CD8-positive, alpha-beta memory T cell (primary cell): Measurements from ENCODE around the gene SEPTIN11. TPM values are rescaled to one million over a fixed set of nuclear protein-coding genes. Genes with fewer than 3 reads are reported as not detected.

Experiments used
- CTCF ChIA-PET: fragments of 350-600 bp; sonication (Branson Sonifier 250); formaldehyde crosslinking; loops from one replicate; lab custom pipeline; 2021; ENCODE audit warnings: antibody characterized with exemption; lab: Charles Lee
- POLR2A ChIA-PET: fragments of 350-600 bp; sonication (Branson Sonifier 250); formaldehyde crosslinking; loops from one replicate; lab custom pipeline; 2021; ENCODE audit warnings: antibody characterized with exemption; lab: Charles Lee
- DNase-seq, 5 donors: peaks; one replicate each; pipeline versions ENCODE4 v3.0.0 to v3.0.0-alpha.2; 2020 to 2022; ENCODE audit warnings: mixed read lengths in 1 of 5
- H3K27ac ChIP-seq: one replicate; pipeline ENCODE4 v1.7.0; 2013; ENCODE audit warnings: low read depth, mild to moderate bottlenecking, low read length, moderate library complexity
- H3K27me3 ChIP-seq: 2 replicates; pipeline ENCODE4 v1.7.0; 2013; ENCODE audit warnings: low read length, mild to moderate bottlenecking; ENCODE audit not compliant: insufficient read depth, poor library complexity, severe bottlenecking
- H3K36me3 ChIP-seq: 2 replicates; pipeline ENCODE4 v1.7.0; 2013; ENCODE audit warnings: mild to moderate bottlenecking, low read length, moderate library complexity; ENCODE audit not compliant: insufficient read depth
- H3K4me1 ChIP-seq: 2 replicates; pipeline ENCODE4 v1.7.0; 2013; ENCODE audit warnings: mild to moderate bottlenecking, low read length, moderate library complexity; ENCODE audit not compliant: insufficient read depth
- H3K4me3 ChIP-seq: 2 replicates; pipeline ENCODE4 v1.7.0; 2013; ENCODE audit warnings: mild to moderate bottlenecking, low read length
- H3K9me3 ChIP-seq: 2 replicates; pipeline ENCODE4 v1.7.0; 2013; ENCODE audit warnings: mild to moderate bottlenecking, low read length
- H3K27ac Mint-ChIP-seq, 8 donors: one replicate each; pipeline ENCODE4 v1.8.0; 2020 to 2021; ENCODE audit warnings: mixed read lengths in 8 of 8, mild to moderate bottlenecking in 6 of 8, inconsistent platforms in 3 of 8, moderate library complexity in 3 of 8
- H3K27me3 Mint-ChIP-seq, 2 donors: one replicate each; pipeline ENCODE4 v1.8.0; 2020 to 2021; ENCODE audit warnings: mixed read lengths in 2 of 2, mild to moderate bottlenecking in 1 of 2, moderate library complexity in 1 of 2
- H3K36me3 Mint-ChIP-seq, 3 donors: one replicate each; pipeline ENCODE4 v1.8.0; 2020 to 2021; ENCODE audit warnings: mixed read lengths in 3 of 3, inconsistent platforms in 1 of 3, mild to moderate bottlenecking in 1 of 3
- H3K4me1 Mint-ChIP-seq, 3 donors: one replicate each; pipeline ENCODE4 v1.8.0; 2020 to 2021; ENCODE audit warnings: mixed read lengths in 3 of 3, inconsistent platforms in 1 of 3, mild to moderate bottlenecking in 1 of 3
- H3K4me3 Mint-ChIP-seq, 7 donors: one replicate each; pipeline ENCODE4 v1.8.0; 2020 to 2021; ENCODE audit warnings: mixed read lengths in 7 of 7, mild to moderate bottlenecking in 6 of 7, moderate library complexity in 4 of 7, inconsistent platforms in 2 of 7
- H3K9me3 Mint-ChIP-seq, 5 donors: one replicate each; pipeline ENCODE4 v1.8.0; 2020 to 2022; ENCODE audit warnings: mixed read lengths in 5 of 5, mild to moderate bottlenecking in 3 of 5, moderate library complexity in 2 of 5, inconsistent platforms in 1 of 5
- polyA plus RNA-seq: library from polyadenylated mRNA; unstranded; fragments of 300-500 nt; fragmentation: Illumina TruSeq; gene quantifications from one replicate; pipeline ENCODE4 v1.2.3, GENCODE V29; 2021
- total RNA-seq, 2 experiments: library from RNA; stranded (reverse); gene quantifications; one replicate each; pipeline ENCODE4 v1.2.3, GENCODE V29; 2021

The SEPTIN11 gene
- total and polyA plus RNA-seq, 3 experiments from 2014 or later: 34.8 to 56.8 (median 54.3) TPM

DNA sequence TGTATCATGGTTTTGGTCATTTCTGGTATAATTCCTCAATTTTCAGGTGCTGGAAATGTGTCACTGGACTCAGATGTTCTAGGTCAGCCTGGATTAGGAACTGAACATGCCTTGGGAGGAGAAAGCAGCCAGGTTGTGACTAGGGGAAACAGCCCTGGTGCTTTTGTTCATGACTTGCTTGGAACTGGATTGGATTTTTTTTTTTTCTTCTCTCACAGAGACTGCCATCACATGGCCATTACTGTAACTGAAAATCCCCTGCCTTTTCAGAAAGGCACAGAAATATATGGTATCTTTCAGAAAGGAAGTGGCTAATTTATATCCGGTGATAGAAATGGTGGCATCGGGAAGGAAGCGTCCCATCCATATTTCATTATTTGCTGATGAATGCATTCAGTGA lies 34.6 kb downstream of the SEPTIN11 start:
- Mint-ChIP-seq H3K36me3 (peaks cover 0 to 11% (median 0%) of the 10 kb centered on the region in 3 donors), H3K27me3 (no peaks in the 10 kb centered on the region), H3K4me1 (peaks cover 72 to 94% (median 92%) of the 10 kb centered on the region in 3 donors), H3K27ac (peak overlapping the region in 7 of 8 donors; percentile 18 to 83 (median 81)), H3K9me3 (no peaks in the 10 kb centered on the region), H3K4me3 (peak overlapping the region in 6 of 7 donors; percentile 17 to 65 (median 64))
- Histone ChIP-seq H3K36me3 (no peaks in the 10 kb centered on the region), H3K27me3 (no peaks in the 10 kb centered on the region), H3K4me1 (peaks cover 54% of the 10 kb centered on the region), H3K27ac (no peak overlapping the region), H3K9me3 (no peaks in the 10 kb centered on the region), H3K4me3 (no peak overlapping the region)
- ChIA-PET POLR2A (no interaction called here), CTCF (no interaction called here)
- DNase-seq: peak in 2 of 5 donors; percentile 23 to 39

DNA sequence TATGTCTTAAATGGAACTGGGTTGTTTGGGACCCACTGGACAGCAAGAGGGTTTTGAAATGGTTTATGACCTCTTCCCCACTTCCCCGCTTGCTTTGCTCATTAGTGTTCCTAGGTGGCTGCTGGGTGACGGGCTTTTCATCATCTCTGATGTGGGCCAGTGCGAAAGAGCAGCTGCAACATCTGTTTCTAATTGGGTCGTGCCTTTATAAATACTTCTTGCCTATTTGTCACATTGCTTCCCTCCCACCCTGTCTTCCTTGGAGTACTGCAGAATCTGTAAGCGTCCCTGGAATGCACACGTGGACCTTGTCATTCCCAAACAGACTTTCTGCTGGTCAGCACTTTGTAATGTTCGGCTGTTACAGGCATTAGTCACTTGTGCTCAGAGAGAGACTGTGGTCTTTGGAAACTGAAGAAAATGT lies 35.2 kb downstream of the SEPTIN11 start:
- Histone ChIP-seq H3K4me1 (peaks cover 59% of the 10 kb centered on the region), H3K36me3 (no peaks in the 10 kb centered on the region), H3K27ac (no peak overlapping the region), H3K27me3 (no peaks in the 10 kb centered on the region), H3K9me3 (no peaks in the 10 kb centered on the region), H3K4me3 (no peak overlapping the region)
- ChIA-PET CTCF (interaction anchor here (0.9 kb wide), 1 partner anchor 47 kb away, joined by 3 read pairs; no protein-coding TSS in a partner anchor), POLR2A (no interaction called here)
- H3K27ac Mint-ChIP-seq: peak overlapping the region in 3 of 8 donors; percentile 54 to 83 (median 58)
- H3K36me3 Mint-ChIP-seq: peaks cover 0 to 9% (median 0%) of the 10 kb centered on the region in 3 donors
- no peaks in the 10 kb centered on the region for H3K27me3 Mint-ChIP-seq
- DNase-seq: no peak
- peaks cover 74 to 96% (median 95%) of the 10 kb centered on the region in 3 donors for H3K4me1 Mint-ChIP-seq
- peak overlapping the region in 2 of 7 donors; percentile 4 to 63 for H3K4me3 Mint-ChIP-seq
- no peaks in the 10 kb centered on the region for H3K9me3 Mint-ChIP-seq

DNA sequence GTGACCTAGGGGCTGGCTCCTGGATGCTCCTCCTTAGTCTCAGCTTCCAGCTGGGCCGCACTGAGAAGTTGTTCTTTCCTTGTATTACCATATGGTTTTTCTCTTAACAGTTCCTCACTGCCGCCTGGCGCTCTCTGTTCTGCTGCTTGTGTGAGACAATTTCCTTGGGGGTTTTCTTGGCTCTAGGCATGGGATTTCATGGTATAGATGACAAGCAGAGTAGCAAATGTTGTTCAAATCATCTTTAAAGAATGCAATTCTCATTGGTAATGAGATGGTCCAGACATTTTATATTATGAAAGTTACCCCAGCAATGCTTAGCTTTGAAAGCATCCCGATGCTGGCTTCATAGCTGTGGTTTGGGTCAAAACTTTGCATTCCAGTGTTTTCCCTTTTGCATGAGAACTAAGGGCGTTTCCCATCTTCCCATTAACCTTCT lies 37.6 kb downstream of the SEPTIN11 start:
- DNase-seq: no peak
- peaks cover 0 to 1% (median 0%) of the 10 kb centered on the region in 3 donors for H3K36me3 Mint-ChIP-seq
- H3K27ac ChIP-seq: no peak overlapping the region
- ChIA-PET CTCF (interaction anchor here (0.9 to 1.2 kb wide), 2 partner anchors 34 to 44 kb away, joined by 3 read pairs; no protein-coding TSS in a partner anchor), POLR2A (no interaction called here)
- no peaks in the 10 kb centered on the region for H3K36me3 ChIP-seq
- peak overlapping the region in 1 of 7 donors; percentile 15 for H3K4me3 Mint-ChIP-seq
- H3K9me3 Mint-ChIP-seq: peaks cover 0 to 2% (median 0%) of the 10 kb centered on the region in 5 donors
- H3K4me1 ChIP-seq: peaks cover 76% of the 10 kb centered on the region
- no peaks in the 10 kb centered on the region for H3K27me3 ChIP-seq
- H3K27me3 Mint-ChIP-seq: no peaks in the 10 kb centered on the region
- H3K9me3 ChIP-seq: no peaks in the 10 kb centered on the region
- H3K4me3 ChIP-seq: no peak overlapping the region
- H3K27ac Mint-ChIP-seq: peak overlapping the region in 7 of 8 donors; percentile 25 to 90 (median 57)
- H3K4me1 Mint-ChIP-seq: peaks cover 74 to 92% (median 92%) of the 10 kb centered on the region in 3 donors

DNA sequence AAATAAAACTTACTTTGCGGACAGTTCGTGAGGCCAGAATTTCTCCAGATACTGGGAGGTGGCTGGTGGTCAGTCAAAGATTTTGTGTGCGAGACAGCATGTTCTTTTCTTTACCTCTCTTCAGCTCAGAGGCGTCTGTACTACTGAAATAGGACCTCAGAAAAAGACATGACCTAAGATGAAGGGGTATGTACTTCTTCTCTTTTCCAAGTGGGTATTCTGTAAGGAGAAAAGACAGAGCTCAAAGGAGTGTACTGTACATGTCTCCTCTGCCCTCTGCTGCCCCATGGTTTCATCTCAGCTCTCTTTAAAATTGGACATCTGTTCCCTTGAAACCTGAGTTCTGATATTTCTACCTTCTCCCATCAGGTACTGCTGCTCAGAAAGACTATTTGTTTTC lies 38.1 kb downstream of the SEPTIN11 start:
- H3K27me3 Mint-ChIP-seq: no peaks in the 10 kb centered on the region
- Histone ChIP-seq H3K4me3 (no peak overlapping the region), H3K9me3 (no peaks in the 10 kb centered on the region), H3K36me3 (no peaks in the 10 kb centered on the region), H3K4me1 (peaks cover 76% of the 10 kb centered on the region), H3K27ac (no peak overlapping the region), H3K27me3 (no peaks in the 10 kb centered on the region)
- no peak for DNase-seq
- POLR2A ChIA-PET: no interaction called here
- peaks cover 0 to 2% (median 0%) of the 10 kb centered on the region in 5 donors for H3K9me3 Mint-ChIP-seq
- H3K27ac Mint-ChIP-seq: peak overlapping the region in 7 of 8 donors; percentile 25 to 90 (median 81)
- H3K4me3 Mint-ChIP-seq: peak overlapping the region in 1 of 7 donors; percentile 15
- CTCF ChIA-PET: interaction anchor here (0.9 to 1.2 kb wide), 2 partner anchors 35 to 44 kb away, joined by 3 read pairs; no protein-coding TSS in a partner anchor
- H3K4me1 Mint-ChIP-seq: peaks cover 73 to 92% (median 92%) of the 10 kb centered on the region in 3 donors
- no peaks in the 10 kb centered on the region for H3K36me3 Mint-ChIP-seq

DNA sequence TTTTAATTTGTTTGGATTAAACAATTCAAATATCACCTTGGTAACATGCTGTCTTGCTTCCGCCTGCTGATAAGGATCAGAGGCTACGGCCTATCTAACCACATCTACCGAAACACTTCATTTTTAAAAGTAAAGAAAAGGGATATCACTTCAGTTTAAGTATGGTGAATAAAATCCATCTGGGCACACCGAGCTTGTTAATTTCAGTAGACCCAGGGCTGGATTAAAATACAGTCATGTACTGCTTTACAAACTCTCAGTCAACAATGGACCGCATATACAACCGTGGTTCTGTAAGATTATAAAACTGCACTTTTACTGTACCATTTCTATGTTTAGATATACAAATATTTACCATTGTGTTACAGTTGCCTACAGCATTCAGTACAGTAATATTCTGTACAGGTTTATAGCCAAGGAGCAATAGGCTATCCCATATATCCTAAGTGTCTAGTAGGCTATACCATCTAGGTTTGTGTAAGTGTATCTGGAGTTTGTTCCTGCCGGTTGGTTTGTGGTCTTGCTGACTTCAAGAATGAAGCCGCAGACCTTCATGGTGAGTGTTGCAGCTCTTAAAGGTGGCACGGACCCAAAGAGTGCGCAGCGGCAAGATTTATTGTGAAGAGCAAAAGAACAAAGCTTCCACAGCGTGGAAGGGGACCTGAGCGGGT lies 40.0 kb downstream of the SEPTIN11 start:
- H3K27ac Mint-ChIP-seq: peak overlapping the region; percentile 27 to 90 (median 84)
- peaks cover 73 to 92% (median 92%) of the 10 kb centered on the region in 3 donors for H3K4me1 Mint-ChIP-seq
- H3K27ac ChIP-seq: peak overlapping the region; percentile 69
- H3K9me3 Mint-ChIP-seq: peaks cover 0 to 2% (median 0%) of the 10 kb centered on the region in 5 donors
- POLR2A ChIA-PET: no interaction called here
- H3K36me3 ChIP-seq: no peaks in the 10 kb centered on the region
- no peaks in the 10 kb centered on the region for H3K27me3 ChIP-seq
- H3K4me3 ChIP-seq: peak overlapping the region; percentile 50
- no peaks in the 10 kb centered on the region for H3K27me3 Mint-ChIP-seq
- DNase-seq: peak; percentile 35 to 86 (median 78)
- H3K9me3 ChIP-seq: no peaks in the 10 kb centered on the region
- CTCF ChIA-PET: interaction anchor here (1.3 kb wide), 1 partner anchor 214 kb away, joined by 3 read pairs; no protein-coding TSS in a partner anchor
- no peaks in the 10 kb centered on the region for H3K36me3 Mint-ChIP-seq
- peak overlapping the region; percentile 65 to 92 (median 72) for H3K4me3 Mint-ChIP-seq
- H3K4me1 ChIP-seq: peaks cover 77% of the 10 kb centered on the region

DNA sequence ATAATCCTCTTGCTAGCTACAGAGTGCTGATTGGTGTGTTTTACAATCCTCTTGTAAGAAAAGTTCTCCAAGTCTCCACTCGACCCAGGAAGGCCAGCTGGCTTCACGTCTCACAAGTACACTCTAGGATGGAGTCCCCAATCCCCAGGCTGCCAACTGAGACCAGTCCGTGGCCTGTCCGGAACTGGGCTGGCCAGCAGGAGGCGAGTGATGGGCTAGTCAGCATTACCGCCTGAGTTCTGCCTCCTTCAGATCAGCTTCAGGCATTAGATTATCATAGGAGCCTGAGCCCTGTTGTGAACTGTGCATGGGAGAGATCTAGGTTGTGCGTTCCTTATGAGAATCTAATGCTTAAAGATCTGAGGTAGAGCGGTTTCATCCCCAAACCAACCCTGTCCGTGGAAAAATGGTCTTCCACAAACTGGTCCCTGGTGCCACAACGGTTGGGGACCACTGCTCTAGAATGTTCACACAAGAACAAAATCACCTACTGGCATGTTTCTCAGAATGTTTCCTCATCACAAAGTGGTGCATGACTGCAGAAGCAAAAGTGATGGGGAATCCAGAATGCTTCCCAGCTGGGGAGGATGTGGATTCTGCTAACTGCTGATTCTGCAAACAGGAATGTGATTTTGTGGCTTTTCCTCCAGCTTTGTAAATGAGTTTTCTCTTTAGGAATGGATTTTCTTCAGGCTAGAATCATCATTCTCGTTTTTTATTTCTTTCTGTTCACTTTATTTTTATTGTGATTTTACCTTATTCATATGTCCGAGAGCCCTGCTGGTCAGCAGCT lies 40.9 kb downstream of the SEPTIN11 start:
- Histone ChIP-seq H3K27me3 (no peaks in the 10 kb centered on the region), H3K4me1 (peaks cover 74% of the 10 kb centered on the region), H3K9me3 (no peaks in the 10 kb centered on the region), H3K27ac (no peak overlapping the region), H3K36me3 (no peaks in the 10 kb centered on the region), H3K4me3 (peak overlapping the region; percentile 23)
- no peaks in the 10 kb centered on the region for H3K36me3 Mint-ChIP-seq
- no peak for DNase-seq
- H3K4me3 Mint-ChIP-seq: peak overlapping the region; percentile 65 to 92 (median 72)
- ChIA-PET CTCF (interaction anchor here (1.3 to 1.5 kb wide), 2 partner anchors 89 to 213 kb away, joined by 3 read pairs; no protein-coding TSS in a partner anchor), POLR2A (no interaction called here)
- H3K27ac Mint-ChIP-seq: peak overlapping the region; percentile 27 to 90 (median 84)
- H3K9me3 Mint-ChIP-seq: peaks cover 0 to 2% (median 0%) of the 10 kb centered on the region in 5 donors
- H3K4me1 Mint-ChIP-seq: peaks cover 67 to 86% (median 85%) of the 10 kb centered on the region in 3 donors
- H3K27me3 Mint-ChIP-seq: no peaks in the 10 kb centered on the region

DNA sequence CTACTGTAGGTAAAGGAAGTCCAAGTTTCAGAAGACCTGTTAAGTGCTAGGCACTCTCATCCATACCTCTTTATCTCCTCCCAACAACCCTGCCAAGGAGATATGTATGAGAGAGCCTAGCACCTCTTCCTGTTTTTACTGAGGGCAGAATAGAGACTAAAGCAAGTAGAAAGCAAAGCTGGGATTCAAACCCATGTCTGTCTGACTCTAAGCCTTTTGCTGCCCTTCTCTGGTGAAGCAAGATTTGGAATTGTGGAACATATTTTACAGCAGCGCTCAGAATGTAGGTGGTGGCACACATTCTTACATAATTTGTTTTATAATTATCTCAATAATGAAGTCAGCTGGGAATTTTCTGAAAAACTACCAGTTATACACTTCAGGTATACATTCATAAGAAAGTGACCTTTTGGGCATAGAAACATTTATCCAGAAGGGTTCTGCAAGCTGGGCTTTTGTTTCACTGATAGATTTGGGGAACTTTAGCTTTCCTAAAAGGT lies 41.7 kb downstream of the SEPTIN11 start:
- Mint-ChIP-seq H3K27me3 (no peaks in the 10 kb centered on the region), H3K27ac (peak overlapping the region in 3 of 8 donors; percentile 56 to 90 (median 80)), H3K9me3 (peaks cover 0 to 2% (median 0%) of the 10 kb centered on the region in 5 donors), H3K36me3 (peaks cover 0 to 3% (median 1%) of the 10 kb centered on the region in 3 donors), H3K4me1 (peaks cover 64 to 86% (median 85%) of the 10 kb centered on the region in 3 donors), H3K4me3 (peak overlapping the region in 1 of 7 donors; percentile 76)
- Histone ChIP-seq H3K27ac (no peak overlapping the region), H3K27me3 (no peaks in the 10 kb centered on the region), H3K4me3 (no peak overlapping the region), H3K4me1 (peaks cover 78% of the 10 kb centered on the region), H3K9me3 (no peaks in the 10 kb centered on the region), H3K36me3 (no peaks in the 10 kb centered on the region)
- no peak for DNase-seq
- POLR2A ChIA-PET: no interaction called here
- CTCF ChIA-PET: interaction anchor here (1.3 to 1.5 kb wide), 2 partner anchors 88 to 212 kb away, joined by 3 read pairs; no protein-coding TSS in a partner anchor
